HCEC 1CT (cell line): ENCODE data around the gene CSNK1G1.
"Not testable (repeated sequence)": the region's sequence is repeated elsewhere in the genome, so short reads cannot be mapped to it uniquely, and the experiment has no call there.

ENCODE experiments used
- DNase-seq: peaks from one replicate; pipeline ENCODE4 v3.0.0-alpha.2; 2017

The CSNK1G1 gene

GRCh38 chr15:64355944-64356709, at the start of gene CSNK1G1:
Gene CSNK1G1, minus strand, starts transcription at chr15:64356173. Its CDS starts 55,674 bp downstream, at chr15:64300499.
- DNase-seq: peak; percentile 98

DNA sequence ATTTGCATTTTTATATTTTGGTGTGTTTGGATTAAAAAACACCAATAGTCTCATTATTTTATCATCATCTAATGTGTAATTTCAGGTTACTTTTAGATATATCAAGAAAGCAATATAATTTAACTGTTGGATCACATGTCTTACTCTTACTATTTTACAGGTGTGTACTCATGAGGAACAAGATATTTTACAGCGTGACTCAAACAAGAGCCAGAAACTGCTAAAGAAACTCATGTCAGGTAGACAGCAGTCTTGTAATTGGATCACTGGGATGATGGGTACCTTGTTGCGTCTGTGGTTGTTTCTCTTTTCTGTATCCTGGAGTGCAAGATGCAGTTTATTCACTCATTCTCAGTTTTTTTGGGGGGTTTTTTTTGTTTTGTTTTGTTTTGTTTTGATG, 44.6 kb upstream of the CSNK1G1 start:
- no peak for DNase-seq

- no peak for DNase-seq
Observed at GRCh38 chr15:64398575-64398974, 42.6 kb upstream of the CSNK1G1 start.

DNA sequence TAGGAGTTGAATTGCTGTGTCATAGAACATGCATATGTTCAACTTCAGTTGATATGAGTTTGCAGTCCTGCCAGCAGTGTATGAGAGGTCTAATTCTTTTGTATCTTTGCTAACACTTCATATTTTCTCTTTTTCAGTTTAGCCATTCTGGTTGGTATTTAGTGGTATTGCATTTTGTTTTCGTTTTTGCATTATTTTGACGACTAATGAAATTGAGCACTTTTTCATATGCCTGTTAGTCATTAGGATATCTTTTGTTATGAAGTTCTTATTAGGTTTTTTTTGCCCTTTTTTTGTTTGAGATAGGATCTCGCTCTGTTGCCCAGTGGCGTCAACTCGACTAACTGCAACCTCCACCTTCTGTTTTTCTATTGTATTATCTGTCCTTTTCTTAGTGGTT, 40.8 kb upstream of the CSNK1G1 start:
- DNase-seq: no peak

GRCh38 chr15:64392471-64392870, 36.5 kb upstream of the CSNK1G1 start:
- not testable (repeated sequence) for DNase-seq

DNA sequence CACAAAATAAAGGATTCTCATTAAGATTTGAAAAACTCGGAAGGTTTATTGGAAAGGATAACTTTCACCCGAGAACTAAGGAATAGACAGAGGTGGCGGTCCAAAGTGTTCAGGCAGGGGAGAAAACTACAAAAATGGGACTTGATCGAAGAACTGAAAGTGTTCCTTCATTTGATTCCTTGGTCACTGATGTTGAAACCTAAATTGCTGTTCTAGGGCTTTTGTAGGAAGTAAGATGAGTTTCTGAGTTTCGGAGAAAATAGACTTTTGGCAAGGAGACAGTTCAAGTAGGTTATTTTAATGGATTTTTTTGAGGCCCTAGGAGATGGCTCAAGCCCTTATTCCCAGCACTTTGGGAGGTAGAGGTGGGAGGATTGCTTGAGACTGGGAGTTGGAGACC, 33.1 kb upstream of the CSNK1G1 start:
- DNase-seq: no peak

DNA sequence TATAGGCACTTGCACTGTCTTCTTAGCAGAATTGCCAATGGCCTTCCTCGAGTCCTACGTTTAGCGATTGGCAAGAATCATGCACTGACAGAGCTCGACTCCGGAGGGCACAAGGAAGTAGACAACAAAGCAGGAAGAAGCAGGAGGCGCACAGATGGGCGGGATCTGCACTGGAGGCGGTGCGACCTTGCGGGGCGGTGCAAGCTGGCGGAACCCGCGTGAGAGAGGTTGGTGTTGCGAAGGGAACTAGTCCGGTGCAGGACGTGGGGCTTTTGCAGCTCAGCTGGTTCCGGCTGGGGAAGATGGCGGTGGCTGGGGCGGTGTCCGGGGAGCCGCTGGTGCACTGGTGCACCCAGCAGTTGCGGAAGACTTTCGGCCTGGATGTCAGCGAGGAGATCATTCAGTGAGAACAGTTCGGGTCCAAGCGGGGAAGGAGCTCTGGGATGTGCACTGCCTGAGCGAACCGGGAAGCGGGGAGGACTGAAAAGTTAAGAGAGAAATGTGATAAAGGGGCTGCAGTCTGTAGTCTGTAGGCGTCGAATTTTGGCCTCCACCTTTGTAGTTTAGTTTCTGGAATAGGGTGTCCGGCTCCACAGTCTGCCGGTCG, 31.7 kb upstream of the CSNK1G1 start, which contains the start of gene TRIP4:
TSS of gene TRIP4 (plus strand) at position 275 of the 607 bp plus-strand sequence. CDS start at position 303, 28 bp downstream.
- peak; percentile 98 for DNase-seq

- DNase-seq: no peak
Observed at GRCh38 chr15:64386291-64386690, 30.3 kb upstream of the CSNK1G1 start.

GRCh38 chr15:64383760-64384159, 27.8 kb upstream of the CSNK1G1 start:
- DNase-seq: no peak

- peak; percentile 98 for DNase-seq
Observed at GRCh38 chr15:64381000-64381751, 25.2 kb upstream of the CSNK1G1 start, which contains the start of gene PCLAF. Gene PCLAF, minus strand, starts transcription at chr15:64381441. Its CDS starts 70 bp downstream, at chr15:64381371.

- not testable (repeated sequence) for DNase-seq
Observed at GRCh38 chr15:64380130-64380870, 24.3 kb upstream of the CSNK1G1 start.

- DNase-seq: no peak
Observed at GRCh38 chr15:64379216-64379960, 23.4 kb upstream of the CSNK1G1 start.

- DNase-seq: no peak
Observed at GRCh38 chr15:64373360-64373759, 17.4 kb upstream of the CSNK1G1 start.

GRCh38 chr15:64371383-64371782, 15.4 kb upstream of the CSNK1G1 start:
- not testable (repeated sequence) for DNase-seq

- DNase-seq: no peak
Observed at GRCh38 chr15:64369078-64369607, 13.2 kb upstream of the CSNK1G1 start.

GRCh38 chr15:64361259-64361658, 5.3 kb upstream of the CSNK1G1 start:
- DNase-seq: no peak

DNA sequence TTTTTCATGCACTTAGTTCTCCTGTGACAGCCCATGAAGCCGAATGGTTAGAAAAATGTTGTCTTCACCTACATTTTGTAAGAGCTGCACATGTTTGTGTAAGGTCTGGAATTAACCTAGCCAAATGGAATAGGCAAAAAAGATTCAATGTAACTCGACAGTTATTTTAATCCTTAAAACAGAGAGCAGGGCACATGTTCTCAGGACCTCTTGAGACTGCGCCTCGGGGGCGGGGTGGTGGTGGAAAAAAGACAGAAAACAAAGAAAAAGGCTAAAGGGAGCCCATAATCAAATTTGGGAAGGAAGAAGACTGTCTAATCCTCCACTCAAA, 702 bp upstream of the CSNK1G1 start:
- DNase-seq: no peak

GRCh38 chr15:64355348-64355943, 527 bp downstream of the CSNK1G1 start:
- no peak for DNase-seq

GRCh38 chr15:64354688-64355344, 1.2 kb downstream of the CSNK1G1 start:
- no peak for DNase-seq

GRCh38 chr15:64351265-64351664, 4.7 kb downstream of the CSNK1G1 start:
- DNase-seq: no peak

- DNase-seq: no peak
Observed at GRCh38 chr15:64349375-64349774, 6.6 kb downstream of the CSNK1G1 start.
